Esophagus muscularis mucosa (tissue), 3 donors: ENCODE results near the gene KRTAP5-8.
"Not testable (repeated sequence)": the region's sequence is repeated elsewhere in the genome, so short reads cannot be mapped to it uniquely, and the experiment has no call there.

Experiments
- POLR2A ChIP-seq: fragments of 450-650 bp; IDR thresholded peaks from one replicate; pipeline ENCODE4 v1.6.1; 2017; ENCODE audit warnings: antibody characterized with exemption, moderate library complexity, mild to moderate bottlenecking, low read depth
- POLR2AphosphoS5 ChIP-seq, 2 donors: sonication (generic); formaldehyde crosslinking; IDR thresholded peaks; one replicate each; pipeline ENCODE4 v1.6.1; 2017; ENCODE audit warnings: antibody characterized with exemption in 2 of 2
- TF ChIP-seq, protein P1 (sequence below), 3 experiments: fragments of 200-600 bp in 2 of 3; fragments of 450-650 bp in 1 of 3; sonication (generic) in 2 of 3; IDR thresholded peaks; one replicate each; pipeline ENCODE4 v1.5.1; 2017 to 2019; ENCODE audit warnings: antibody characterized with exemption in 3 of 3, mild to moderate bottlenecking in 2 of 3, moderate library complexity in 1 of 3

DNA sequence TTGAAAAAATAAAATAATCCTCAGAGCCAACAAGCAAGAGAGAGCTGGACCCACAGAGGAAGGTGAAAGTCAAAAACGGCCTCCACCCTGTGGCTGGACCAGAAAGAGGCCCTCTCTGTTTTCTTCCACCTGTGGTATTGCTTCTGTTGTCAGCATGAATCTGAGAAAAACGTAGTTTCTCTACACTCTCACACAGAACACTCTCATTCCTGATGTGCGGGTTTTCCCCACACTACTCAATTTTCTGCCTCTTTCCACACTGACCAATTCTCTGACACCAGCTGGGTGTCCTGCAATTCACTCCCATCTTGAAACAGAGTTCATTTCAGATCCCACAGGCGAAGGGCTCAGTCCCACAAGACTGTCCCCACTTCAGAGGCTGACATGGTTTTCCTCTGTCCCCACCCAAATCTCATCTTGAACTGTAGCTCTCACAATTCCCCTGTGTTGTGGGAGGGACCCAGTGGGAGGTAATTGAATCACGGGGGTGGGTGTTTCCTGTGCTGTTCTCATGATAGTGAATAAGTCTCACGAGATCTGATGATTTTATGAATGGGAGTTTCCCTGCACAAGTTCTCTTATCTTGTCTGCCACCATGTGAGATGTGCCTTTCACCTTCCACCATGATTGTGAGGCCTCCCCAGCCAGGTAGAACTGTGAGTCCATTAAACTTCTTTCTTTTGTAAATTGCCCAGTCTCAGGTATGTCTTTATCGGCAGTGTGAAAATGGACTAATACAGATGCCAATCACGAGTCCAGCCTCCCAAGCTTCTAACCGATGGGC lies 2.9 kb downstream of the KRTAP5-8 start:
- not testable (repeated sequence) for TF ChIP-seq POLR2A; POLR2AphosphoS5 (IDR thresholded peaks at IDR 0.05)
- TF ChIP-seq, protein P1, sequence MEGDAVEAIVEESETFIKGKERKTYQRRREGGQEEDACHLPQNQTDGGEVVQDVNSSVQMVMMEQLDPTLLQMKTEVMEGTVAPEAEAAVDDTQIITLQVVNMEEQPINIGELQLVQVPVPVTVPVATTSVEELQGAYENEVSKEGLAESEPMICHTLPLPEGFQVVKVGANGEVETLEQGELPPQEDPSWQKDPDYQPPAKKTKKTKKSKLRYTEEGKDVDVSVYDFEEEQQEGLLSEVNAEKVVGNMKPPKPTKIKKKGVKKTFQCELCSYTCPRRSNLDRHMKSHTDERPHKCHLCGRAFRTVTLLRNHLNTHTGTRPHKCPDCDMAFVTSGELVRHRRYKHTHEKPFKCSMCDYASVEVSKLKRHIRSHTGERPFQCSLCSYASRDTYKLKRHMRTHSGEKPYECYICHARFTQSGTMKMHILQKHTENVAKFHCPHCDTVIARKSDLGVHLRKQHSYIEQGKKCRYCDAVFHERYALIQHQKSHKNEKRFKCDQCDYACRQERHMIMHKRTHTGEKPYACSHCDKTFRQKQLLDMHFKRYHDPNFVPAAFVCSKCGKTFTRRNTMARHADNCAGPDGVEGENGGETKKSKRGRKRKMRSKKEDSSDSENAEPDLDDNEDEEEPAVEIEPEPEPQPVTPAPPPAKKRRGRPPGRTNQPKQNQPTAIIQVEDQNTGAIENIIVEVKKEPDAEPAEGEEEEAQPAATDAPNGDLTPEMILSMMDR (IDR thresholded peaks at IDR 0.05): not testable (repeated sequence)
